ENCODE results near the gene PGC.

DNA sequence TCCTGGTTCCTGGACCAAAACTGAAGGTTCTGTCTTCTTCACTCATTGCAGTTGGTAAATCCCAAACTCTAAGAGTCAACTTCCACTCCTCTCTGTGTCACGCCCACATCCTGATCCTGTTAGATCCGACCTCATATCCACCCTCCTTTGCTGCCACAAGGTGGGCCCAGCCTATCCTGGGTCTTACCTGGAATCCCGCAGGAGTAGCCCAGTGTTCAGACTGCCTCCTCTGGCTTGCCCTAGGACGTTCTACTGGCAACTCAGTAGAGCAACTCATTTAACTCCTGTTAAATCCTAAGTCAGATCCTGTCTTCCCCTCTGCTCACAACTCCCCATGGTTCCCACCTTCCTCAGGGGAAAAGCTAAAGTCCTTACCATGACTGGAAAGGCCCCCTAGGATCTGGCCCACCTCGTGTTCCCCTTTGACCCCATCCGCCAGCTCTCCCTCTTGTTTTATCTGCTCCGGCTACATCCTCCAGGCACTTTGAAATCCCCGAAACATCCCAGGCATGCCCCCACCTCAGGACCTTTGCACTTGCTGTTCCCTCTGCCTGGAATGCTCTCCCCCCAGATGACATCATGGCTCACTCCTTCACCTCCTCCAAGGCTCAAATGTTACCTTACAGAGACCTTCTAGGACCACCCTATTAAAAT is 55.6 kb downstream of the PGC start:
- TF ChIP-seq GATA2 (IDR thresholded peaks at IDR 0.05; ENCODE audit: low read depth, low read length) = no peak
- TF ChIP-seq GATA3 (IDR thresholded peaks at IDR 0.05; ENCODE audit: low read depth, low read length) = no peak

All from SH-SY5Y (cell line).